WERI-Rb-1 (cell line): ENCODE data around the gene B3GNT3.

ENCODE experiments used
- DNase-seq: peaks from one replicate; pipeline ENCODE4 v3.0.0-alpha.2; 2020
- H3K27ac ChIP-seq: fragments of 250-450 bp; sonication (Bioruptor Pico); 2 replicates; pipeline ENCODE4 v1.5.1; 2020; ENCODE audit warnings: mild to moderate bottlenecking, moderate library complexity
- H3K27me3 ChIP-seq: fragments of 250-450 bp; sonication (Bioruptor Pico); 2 replicates; pipeline ENCODE4 v1.5.1; 2021; ENCODE audit warnings: mild to moderate bottlenecking, low read depth, moderate library complexity; ENCODE audit not compliant: insufficient read depth, severe bottlenecking
- H3K36me3 ChIP-seq: fragments of 250-450 bp; sonication (Bioruptor Pico); 2 replicates; pipeline ENCODE4 v1.5.1; 2020; ENCODE audit warnings: mild to moderate bottlenecking, moderate library complexity
- H3K4me3 ChIP-seq: 2 replicates; pipeline ENCODE4 v1.5.1; 2011; ENCODE audit warnings: low read depth, mild to moderate bottlenecking, control low read depth, low read length
- H3K9me3 ChIP-seq: fragments of 250-450 bp; sonication (Bioruptor Pico); 2 replicates; pipeline ENCODE4 v1.5.1; 2021; ENCODE audit warnings: mild to moderate bottlenecking, moderate library complexity; ENCODE audit not compliant: severe bottlenecking
- CTCF ChIP-seq: IDR thresholded peaks from 2 replicates; pipeline ENCODE4 v1.5.1; 2011; ENCODE audit warnings: low read depth, mild to moderate bottlenecking, control low read depth, inconsistent platforms, low read length

The B3GNT3 gene

DNA sequence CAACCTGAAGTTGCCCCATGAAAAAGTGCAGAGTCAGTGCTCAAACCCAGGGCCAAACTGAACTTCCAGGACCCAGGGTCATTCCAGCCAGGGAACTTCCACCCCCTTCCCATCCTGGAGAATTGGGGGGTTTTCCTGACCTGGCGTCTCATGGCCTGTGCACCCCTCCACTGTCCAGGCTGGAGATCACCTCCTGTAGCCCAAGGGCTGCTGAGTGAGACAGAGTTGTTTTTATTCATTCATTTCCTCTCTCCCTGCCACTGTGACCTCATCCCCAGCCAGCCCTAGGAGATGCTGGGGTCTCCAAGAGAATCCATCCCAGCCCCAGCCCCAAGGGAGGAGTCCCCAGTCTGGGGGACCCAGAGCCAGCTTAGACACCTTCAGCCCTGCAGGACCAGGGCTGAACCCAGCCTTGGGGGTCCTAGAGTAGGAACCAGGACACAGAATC, 39.5 kb upstream of the B3GNT3 start:
- Histone ChIP-seq H3K36me3 (no peaks in the 10 kb centered on the region), H3K27ac (no peak overlapping the region), H3K4me3 (no peak overlapping the region), H3K27me3 (no peaks in the 10 kb centered on the region), H3K9me3 (no peaks in the 10 kb centered on the region)
- DNase-seq = no peak
- no peak for TF ChIP-seq CTCF

DNA sequence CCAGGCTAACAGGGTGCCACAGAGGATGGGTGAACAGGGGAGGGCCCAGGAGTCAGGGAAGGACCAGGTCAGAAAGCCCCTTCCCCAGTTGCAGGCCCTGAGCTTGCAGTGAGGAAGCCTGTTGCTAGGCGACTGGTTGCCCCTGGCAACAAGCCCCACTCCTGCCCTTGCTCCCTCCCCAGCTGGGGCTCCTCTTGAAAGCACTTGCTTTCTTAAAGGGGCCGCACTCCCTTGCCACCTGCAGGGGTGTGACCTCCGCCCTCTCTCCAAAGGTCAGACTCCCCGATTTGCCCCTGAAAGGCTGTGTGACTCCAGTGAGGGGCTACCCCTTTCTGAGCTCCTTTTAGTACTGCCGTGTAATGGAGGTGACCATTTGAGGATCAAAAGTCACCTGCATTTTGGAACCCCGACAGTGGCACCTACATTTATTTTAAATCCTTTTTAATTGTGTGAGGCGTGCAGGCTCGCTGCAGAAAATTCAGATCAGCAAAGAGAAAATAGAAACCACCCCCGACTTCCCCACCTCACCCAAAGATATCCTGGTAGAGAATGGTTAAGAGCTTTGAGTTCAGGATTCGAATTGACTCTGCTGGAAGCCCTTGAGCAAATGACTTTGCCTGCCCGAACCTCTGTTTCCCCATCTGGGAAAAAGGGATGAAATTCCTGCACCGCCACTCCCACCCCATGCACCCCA, 38.8 kb upstream of the B3GNT3 start:
- TF ChIP-seq CTCF = no peak
- no peaks in the 10 kb centered on the region for H3K9me3 ChIP-seq
- H3K4me3 ChIP-seq = no peak overlapping the region
- H3K27ac ChIP-seq = no peak overlapping the region
- H3K27me3 ChIP-seq = no peaks in the 10 kb centered on the region
- H3K36me3 ChIP-seq = no peaks in the 10 kb centered on the region
- DNase-seq = peak; percentile 60

GRCh38 chr19:17757125-17757524, 37.8 kb upstream of the B3GNT3 start:
- Histone ChIP-seq H3K4me3 (no peak overlapping the region), H3K9me3 (no peaks in the 10 kb centered on the region), H3K36me3 (no peaks in the 10 kb centered on the region), H3K27ac (no peak overlapping the region), H3K27me3 (no peaks in the 10 kb centered on the region)
- DNase-seq = no peak
- no peak for TF ChIP-seq CTCF

GRCh38 chr19:17758515-17758914, 36.4 kb upstream of the B3GNT3 start:
- Histone ChIP-seq H3K36me3 (no peaks in the 10 kb centered on the region), H3K27me3 (no peaks in the 10 kb centered on the region), H3K4me3 (no peak overlapping the region), H3K27ac (no peak overlapping the region), H3K9me3 (no peaks in the 10 kb centered on the region)
- no peak for DNase-seq
- TF ChIP-seq CTCF = no peak

- no peaks in the 10 kb centered on the region for H3K9me3 ChIP-seq
- no peak for DNase-seq
- no peaks in the 10 kb centered on the region for H3K27me3 ChIP-seq
- TF ChIP-seq CTCF = no peak
- no peak overlapping the region for H3K4me3 ChIP-seq
- H3K36me3 ChIP-seq = peaks cover 4% of the 10 kb centered on the region; the same call in 1 of the 2 replicates
- H3K27ac ChIP-seq = no peak overlapping the region
Measured at GRCh38 chr19:17761148-17761547, 33.8 kb upstream of the B3GNT3 start.
